ENCODE results near the gene POLR1F. TPM values are rescaled to one million over a fixed set of nuclear protein-coding genes. Genes with fewer than 3 reads are reported as not detected.

Gene POLR1F
- total RNA-seq, 1 experiment from 2014 or later: 20.7 TPM

- BruUV-seq (replicated peaks): no TSS peak
- no peaks in the 10 kb centered on the region for H3K27me3 ChIP-seq (ENCODE audit: control insufficient read depth, insufficient read depth, low read length)
- peaks cover 17% of the 10 kb centered on the region for H3K4me1 ChIP-seq (ENCODE audit: control insufficient read depth, insufficient read depth, low read length)
- H3K9me3 ChIP-seq (ENCODE audit: control insufficient read depth, insufficient read depth, low read depth, low read length): no peaks in the 10 kb centered on the region
- TF ChIP-seq TCF7L2 (IDR thresholded peaks at IDR 0.05; ENCODE audit: low read depth, low read length) (no peak), REST (IDR thresholded peaks at IDR 0.05; ENCODE audit: insufficient read depth in 1 of 2, low read depth in 2 of 2, low read length in 1 of 2) (no peak), CTCF (IDR thresholded peaks at IDR 0.05) (no peak), POLR2AphosphoS5 (IDR thresholded peaks at IDR 0.05; ENCODE audit: low read depth, low read length) (no peak)
- H3K27ac ChIP-seq (ENCODE audit: low read length): peak overlapping the region; percentile 74; the same call in 1 of the 2 replicates
- ATAC-seq (no peak), DNase-seq (ENCODE audit: low read depth, low spot score) (no peak)
- in situ Hi-C loops (cut with HindIII; ENCODE audit: low pct_unique_long_range_greater_than_20kb, low sequenced_read_pairs): loop anchor here (25.0 kb wide), 1 partner anchor 1302 kb away; no protein-coding TSS in a partner anchor
- intact Hi-C loops (cut with micrococcal nuclease; ENCODE audit: unreplicated experiment): loop anchor here (2.0 to 10.0 kb wide), 2 partner anchors 249 to 1311 kb away; no protein-coding TSS in a partner anchor
- ChIA-PET CTCF (interaction anchor here (0.6 kb wide), 1 partner anchor 123 kb away, joined by 3 read pairs; no protein-coding TSS in a partner anchor), POLR2A (no interaction called here)
- no peak overlapping the region for H3K4me3 ChIP-seq (ENCODE audit: low read depth in 2 of 2, low read length in 2 of 2)
- no peaks in the 10 kb centered on the region for H3K36me3 ChIP-seq (ENCODE audit: control insufficient read depth, insufficient read depth, low read length)
These were observed 44.9 kb downstream of the POLR1F start for GRCh38 chr7:19663816-19664462.

GRCh38 chr7:19648791-19649190, 60.0 kb downstream of the POLR1F start:
- TF ChIP-seq POLR2AphosphoS5 (IDR thresholded peaks at IDR 0.05; ENCODE audit: low read depth, low read length): no peak
- TF ChIP-seq REST (IDR thresholded peaks at IDR 0.05; ENCODE audit: insufficient read depth in 1 of 2, low read depth in 2 of 2, low read length in 1 of 2): no peak
- no peak for TF ChIP-seq CTCF (IDR thresholded peaks at IDR 0.05)
- no peak for TF ChIP-seq TCF7L2 (IDR thresholded peaks at IDR 0.05; ENCODE audit: low read depth, low read length)
- TF ChIP-seq SIN3A (IDR thresholded peaks at IDR 0.05; ENCODE audit: borderline replicate concordance, insufficient read depth, low read depth, low read length): no peak
- Histone ChIP-seq H3K4me3 (ENCODE audit: low read depth in 2 of 2, low read length in 2 of 2) (no peak overlapping the region), H3K9me3 (ENCODE audit: control insufficient read depth, insufficient read depth, low read depth, low read length) (peaks cover 12% of the 10 kb centered on the region; the same call in 1 of the 2 replicates), H3K4me1 (ENCODE audit: control insufficient read depth, insufficient read depth, low read length) (no peaks in the 10 kb centered on the region), H3K27ac (ENCODE audit: low read length) (no peak overlapping the region), H3K27me3 (ENCODE audit: control insufficient read depth, insufficient read depth, low read length) (no peaks in the 10 kb centered on the region), H3K36me3 (ENCODE audit: control insufficient read depth, insufficient read depth, low read length) (no peaks in the 10 kb centered on the region)
- DNase-seq (ENCODE audit: low read depth, low spot score) (no peak), ATAC-seq (no peak)
- in situ Hi-C loops (cut with HindIII; ENCODE audit: low pct_unique_long_range_greater_than_20kb, low sequenced_read_pairs): no loop called here
- intact Hi-C loops (cut with micrococcal nuclease; ENCODE audit: unreplicated experiment): no loop called here
- BruUV-seq (replicated peaks): no TSS peak
- ChIA-PET CTCF (no interaction called here), POLR2A (no interaction called here)
